VCaP (cell line): ENCODE data around the gene CCDC107.
A peak's percentile ranks its signal among the peaks of the same experiment; 100 is the strongest.

Experiments
- H3K27ac ChIP-seq: fragments of 450-650 bp; 2 replicates; pipeline ENCODE4 v1.5.1; 2017
- TF ChIP-seq, protein P1 (sequence below): fragments of 450-650 bp; conservative IDR thresholded peaks from 2 replicates; pipeline ENCODE4 v1.5.1; 2017; ENCODE audit warnings: mild to moderate bottlenecking, moderate library complexity

Gene CCDC107

DNA sequence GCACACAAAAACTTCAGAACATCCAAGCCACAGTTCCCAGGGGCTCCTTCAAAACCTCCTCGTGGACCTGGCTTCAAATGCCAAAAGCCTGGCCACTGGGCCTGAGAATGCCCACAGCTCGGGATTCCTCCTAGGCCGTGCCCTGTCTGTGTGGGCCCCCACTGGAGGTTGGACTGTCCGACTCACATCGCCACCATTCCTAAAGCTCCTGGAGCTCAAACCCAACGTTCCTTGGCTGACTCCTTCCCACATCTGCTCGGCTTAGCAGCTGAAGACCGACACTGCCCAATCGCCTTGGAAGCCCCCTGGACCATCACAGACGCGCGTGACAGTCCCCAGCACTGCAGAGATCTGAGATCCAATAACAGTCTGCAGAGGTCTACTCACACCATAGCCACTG lies 15.0 kb upstream of the CCDC107 start:
- TF ChIP-seq, protein P1, sequence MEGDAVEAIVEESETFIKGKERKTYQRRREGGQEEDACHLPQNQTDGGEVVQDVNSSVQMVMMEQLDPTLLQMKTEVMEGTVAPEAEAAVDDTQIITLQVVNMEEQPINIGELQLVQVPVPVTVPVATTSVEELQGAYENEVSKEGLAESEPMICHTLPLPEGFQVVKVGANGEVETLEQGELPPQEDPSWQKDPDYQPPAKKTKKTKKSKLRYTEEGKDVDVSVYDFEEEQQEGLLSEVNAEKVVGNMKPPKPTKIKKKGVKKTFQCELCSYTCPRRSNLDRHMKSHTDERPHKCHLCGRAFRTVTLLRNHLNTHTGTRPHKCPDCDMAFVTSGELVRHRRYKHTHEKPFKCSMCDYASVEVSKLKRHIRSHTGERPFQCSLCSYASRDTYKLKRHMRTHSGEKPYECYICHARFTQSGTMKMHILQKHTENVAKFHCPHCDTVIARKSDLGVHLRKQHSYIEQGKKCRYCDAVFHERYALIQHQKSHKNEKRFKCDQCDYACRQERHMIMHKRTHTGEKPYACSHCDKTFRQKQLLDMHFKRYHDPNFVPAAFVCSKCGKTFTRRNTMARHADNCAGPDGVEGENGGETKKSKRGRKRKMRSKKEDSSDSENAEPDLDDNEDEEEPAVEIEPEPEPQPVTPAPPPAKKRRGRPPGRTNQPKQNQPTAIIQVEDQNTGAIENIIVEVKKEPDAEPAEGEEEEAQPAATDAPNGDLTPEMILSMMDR, result no peak
- H3K27ac ChIP-seq, result no peak overlapping the region

DNA sequence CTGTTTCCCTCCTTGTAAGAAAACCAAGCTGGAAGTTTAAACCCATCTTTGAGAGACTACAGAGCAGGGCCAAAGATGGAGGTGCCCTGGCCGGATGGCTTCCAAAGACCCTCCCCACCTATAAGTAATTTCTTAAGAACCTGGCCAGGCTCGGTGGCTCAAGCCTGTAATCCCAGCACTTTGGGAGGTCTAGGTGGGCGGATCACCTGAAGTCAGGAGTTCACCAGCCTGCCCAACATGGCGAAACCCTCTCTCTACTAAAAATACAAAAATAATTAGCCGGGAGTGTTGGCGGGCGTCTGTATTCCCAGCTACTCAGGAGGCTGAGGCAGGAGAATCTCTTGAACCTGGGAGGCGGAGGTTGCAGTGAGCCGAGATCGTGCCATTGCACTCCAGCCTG lies 12.4 kb upstream of the CCDC107 start:
- H3K27ac ChIP-seq, result peak overlapping the region; percentile 78; the same call in 1 of the 2 replicates

DNA sequence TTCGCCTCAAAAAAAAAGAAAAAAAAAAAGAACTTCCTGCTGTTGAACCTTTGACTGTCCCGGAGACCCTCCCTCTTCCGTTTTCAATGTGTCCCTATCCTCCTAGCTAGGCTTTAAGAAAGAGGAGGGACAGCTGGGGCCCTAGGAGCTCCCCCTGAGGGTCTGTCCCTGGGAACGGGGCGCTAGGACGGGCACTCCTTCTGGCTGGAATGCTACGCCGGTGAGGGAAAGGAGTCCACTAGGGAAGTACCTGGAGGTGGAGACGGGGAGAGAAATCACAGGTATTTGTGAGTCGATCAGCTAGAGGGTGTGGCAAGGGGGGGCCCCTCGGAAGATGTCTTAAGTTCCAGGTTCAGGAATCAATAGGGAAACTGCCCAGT lies 11.9 kb upstream of the CCDC107 start:
- TF ChIP-seq, protein P1, result no peak
- peak overlapping the region; percentile 78; the same call in 1 of the 2 replicates for H3K27ac ChIP-seq

DNA sequence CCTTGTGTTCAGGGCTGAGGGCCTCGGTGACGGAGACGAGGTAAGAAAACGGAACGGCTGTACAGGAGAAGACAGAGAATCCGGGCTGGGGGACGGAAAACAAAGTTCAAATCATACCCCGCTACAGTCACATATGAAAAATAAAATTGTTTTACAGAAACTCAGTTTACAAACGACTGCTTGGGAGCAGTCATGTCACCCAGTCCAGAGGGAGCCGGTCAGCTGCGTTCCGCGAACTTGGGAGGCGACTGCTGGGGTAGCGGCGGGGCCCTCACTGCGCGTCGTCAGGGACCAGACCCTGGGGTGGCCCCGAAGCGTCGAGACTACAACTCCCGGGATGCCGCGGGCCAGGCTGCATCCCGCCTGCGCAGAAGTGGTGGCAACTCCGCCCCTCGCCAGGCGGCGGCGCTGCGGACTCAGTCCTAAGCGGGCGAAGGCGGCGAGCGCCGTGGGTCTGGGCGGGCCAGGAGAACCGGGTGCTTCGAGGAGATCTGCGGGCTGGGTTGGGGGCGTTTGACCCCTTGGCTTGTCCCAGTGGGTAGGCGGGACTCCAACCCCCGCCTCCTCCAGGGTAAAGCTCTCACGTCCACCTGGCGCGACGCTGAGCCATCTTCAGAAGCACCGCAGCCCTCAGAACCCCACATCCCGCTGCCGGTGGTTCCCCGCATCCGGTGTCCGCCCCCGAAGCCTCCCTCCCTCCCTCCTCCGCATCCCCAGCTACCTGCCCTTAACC lies 11.4 kb upstream of the CCDC107 start:
- TF ChIP-seq, protein P1, result peak; percentile 97
- peak overlapping the region; percentile 78; the same call in 1 of the 2 replicates for H3K27ac ChIP-seq

DNA sequence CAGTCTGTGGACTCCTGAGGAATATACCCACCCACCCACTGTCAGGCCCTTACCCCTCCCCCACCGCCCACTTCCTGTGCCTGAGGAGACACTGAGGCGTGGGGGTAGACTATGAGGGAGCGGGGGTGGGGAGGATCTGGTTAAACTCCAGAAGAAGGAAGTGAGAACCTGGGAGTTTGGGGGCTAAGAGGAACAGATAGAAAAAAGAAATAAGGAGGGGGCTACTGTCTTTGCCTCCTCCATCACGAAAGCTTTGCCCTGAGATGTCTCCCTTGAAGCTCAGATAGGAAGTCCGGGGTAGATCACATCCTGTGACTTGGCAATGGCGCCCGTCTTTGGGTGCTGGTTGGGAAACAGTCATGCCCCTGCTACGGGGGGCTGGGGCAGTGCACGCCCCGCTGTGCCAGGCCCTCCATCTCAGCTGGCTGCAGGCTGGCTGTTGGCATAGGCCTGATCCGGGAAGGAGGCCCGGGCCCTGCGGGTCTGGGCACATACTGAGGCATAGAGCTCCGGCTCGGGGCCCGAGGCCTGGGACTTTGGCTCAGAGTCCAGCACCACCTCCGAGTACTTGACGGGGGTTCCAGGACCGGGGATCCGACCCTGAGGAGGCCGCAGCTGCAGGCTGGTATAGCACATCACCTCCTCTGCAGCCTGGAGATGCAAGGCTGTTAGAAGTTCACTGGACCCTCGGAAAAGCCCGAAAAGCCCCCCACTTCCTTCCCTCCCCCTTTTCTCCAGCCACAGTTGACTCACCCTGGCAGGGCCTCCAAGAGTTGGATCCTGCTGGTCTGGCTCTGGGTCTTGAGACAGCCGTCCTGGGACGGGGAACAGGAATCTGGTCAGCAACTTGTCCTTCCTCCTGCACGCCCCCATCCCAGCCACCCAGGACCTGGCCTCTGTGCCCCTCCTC lies 8.4 kb upstream of the CCDC107 start:
- no peak overlapping the region for H3K27ac ChIP-seq
- TF ChIP-seq, protein P1, result no peak

DNA sequence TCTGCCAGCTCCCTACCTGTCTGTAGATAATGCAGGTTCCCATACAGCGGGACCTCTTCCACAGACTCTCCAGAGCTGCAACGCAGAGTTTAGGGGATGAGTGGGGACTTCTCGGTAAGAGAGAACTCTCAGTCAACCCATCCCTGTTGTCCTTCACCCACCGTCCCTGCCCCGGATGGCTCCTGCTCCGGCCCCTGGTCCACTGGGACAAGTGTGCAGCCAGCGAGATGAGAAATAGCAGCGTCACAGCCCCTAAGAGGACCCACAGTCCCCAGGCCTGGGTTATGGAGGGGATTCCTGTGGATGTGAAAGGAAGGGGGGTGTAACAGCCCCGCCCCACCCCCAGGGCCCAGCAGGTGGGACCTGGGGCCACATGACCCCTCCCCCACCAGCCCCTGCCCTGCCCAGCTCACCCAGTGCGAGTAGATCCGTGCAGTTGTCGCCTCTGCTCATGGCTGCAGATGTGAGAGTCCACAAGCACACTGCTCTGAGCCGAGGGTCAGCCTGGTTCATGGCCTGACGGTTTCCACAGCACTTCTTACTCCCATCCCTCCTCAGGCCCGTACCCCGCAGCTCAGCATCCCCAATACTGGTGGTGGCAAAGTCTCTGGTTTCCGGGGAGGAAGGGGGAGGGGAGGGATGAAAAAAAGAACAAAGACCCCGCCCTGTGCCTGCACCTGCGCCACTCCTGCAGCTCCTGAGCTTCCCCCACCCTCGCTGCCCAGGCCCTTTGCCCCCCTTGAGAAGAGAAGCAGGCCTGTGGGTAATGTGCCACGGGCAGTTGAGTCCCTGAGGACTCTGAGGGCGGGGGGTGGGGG lies 7.5 kb upstream of the CCDC107 start, which contains the start of gene SIT1:
SIT1 (minus strand) TSS at position 591 of the 818 bp plus-strand sequence; CDS start at position 513, 78 bp downstream.
- H3K27ac ChIP-seq, result no peak within 1 kb of the TSS
- TF ChIP-seq, protein P1, result no peak

DNA sequence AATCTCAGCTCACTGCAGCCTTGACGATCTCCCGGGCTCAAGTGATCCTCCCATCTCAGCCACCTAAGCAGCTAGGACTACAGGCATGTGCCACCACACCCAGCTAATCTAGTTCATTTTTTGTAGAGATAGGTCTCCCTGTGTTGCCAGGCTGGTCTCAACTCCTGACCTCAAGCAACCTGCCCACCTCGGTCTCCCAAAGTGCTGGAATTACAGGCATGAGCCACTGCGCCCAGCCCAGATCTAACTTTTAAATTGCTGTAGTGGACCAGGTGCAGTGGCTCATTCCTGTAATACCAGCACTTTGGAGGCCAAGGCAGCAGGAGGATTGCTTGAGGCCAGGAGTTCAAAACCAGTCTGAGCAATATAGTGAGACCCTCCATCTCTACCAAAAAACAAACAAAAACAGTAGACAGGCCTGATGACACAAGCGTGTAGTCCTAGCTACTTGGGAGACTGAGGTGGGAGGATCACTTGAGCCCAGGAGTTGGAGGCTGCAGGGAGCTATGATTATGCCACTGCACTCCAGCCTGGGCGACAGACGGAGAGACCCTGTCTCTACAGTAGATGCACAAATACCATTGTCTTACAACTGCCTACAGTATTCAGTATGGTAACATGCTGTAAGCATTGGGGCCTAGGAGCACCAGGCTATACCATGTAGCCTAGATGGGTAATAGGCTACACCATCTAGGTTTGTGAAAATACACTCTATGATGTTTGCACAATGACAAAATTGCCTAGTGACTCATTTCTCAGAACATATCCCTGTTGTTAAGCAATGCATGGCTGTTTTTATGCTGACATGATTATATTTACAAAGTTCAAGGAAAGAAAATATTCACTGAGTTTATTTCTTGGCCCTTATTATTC lies 5.9 kb upstream of the CCDC107 start:
- H3K27ac ChIP-seq, result no peak overlapping the region
- TF ChIP-seq, protein P1, result no peak
